ENCODE results near the gene PTPN12.

PTPN12 gene

DNA sequence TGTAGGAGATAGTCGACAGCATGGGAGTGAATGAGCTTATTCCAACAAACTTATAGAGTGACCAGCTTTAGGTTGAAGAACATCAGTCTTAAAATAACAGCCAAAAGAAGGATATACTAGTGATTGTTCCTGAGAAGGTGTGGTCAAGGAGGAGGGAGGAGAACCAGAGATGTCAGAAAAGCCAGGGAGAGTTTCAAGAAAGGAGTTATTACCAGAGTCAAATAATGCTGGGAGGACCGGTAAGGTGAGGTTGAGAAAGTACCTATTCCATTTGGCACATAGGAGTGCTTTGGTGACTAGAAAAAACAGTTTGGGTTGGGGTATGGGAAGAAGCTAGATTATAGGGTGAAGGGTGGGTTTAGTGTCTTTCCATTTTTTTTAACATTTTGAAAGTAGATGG, 5.8 kb downstream of the PTPN12 start:
- H3K27me3 ChIP-seq (ENCODE audit: insufficient read depth, poor library complexity, severe bottlenecking) = no peaks in the 10 kb centered on the region
- no peak overlapping the region for H3K4me3 ChIP-seq (replicated peaks; ENCODE audit: insufficient read depth, low read length)
- TF ChIP-seq GABPA (IDR thresholded peaks at IDR 0.05; ENCODE audit: low read depth) = no peak
- TF ChIP-seq CTCF (IDR thresholded peaks at IDR 0.05; ENCODE audit: insufficient read depth, low read length) = no peak
- TF ChIP-seq SPI1 (IDR thresholded peaks at IDR 0.05; ENCODE audit: borderline replicate concordance, low read depth) = no peak
- TF ChIP-seq REST (IDR thresholded peaks at IDR 0.05; ENCODE audit: insufficient replicate concordance, low read depth) = no peak
- TF ChIP-seq POLR2AphosphoS5 (IDR thresholded peaks at IDR 0.05; ENCODE audit: low read depth) = no peak
- no peak for DNase-seq (ENCODE audit: low read depth in 1 of 2, low spot score in 1 of 2)
- H3K27ac ChIP-seq (replicated peaks) = no peak overlapping the region

DNA sequence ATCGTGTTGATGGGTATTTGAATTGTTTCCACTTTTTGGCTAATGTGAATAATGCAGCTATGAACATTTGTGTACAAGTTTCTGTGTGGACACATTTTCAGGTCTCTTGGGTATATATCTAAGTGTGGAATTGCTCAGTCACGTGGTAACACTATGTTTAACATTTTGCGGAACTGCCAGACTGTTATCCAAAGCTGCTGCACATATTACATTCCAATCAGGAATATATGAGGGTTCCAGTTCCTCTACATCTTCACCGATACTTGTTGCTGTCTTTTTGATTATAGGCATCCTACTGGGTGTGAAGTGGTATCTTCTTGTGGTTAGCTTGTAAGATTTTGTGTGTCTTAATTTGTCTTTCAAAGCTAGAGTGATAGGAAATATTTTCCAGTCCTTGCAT, 6.8 kb downstream of the PTPN12 start:
- DNase-seq (ENCODE audit: low read depth in 1 of 2, low spot score in 1 of 2) = no peak
- Histone ChIP-seq H3K4me3 (replicated peaks; ENCODE audit: insufficient read depth, low read length) (no peak overlapping the region), H3K27me3 (ENCODE audit: insufficient read depth, poor library complexity, severe bottlenecking) (no peaks in the 10 kb centered on the region), H3K27ac (replicated peaks) (no peak overlapping the region)
- TF ChIP-seq REST (IDR thresholded peaks at IDR 0.05; ENCODE audit: insufficient replicate concordance, low read depth) = no peak

DNA sequence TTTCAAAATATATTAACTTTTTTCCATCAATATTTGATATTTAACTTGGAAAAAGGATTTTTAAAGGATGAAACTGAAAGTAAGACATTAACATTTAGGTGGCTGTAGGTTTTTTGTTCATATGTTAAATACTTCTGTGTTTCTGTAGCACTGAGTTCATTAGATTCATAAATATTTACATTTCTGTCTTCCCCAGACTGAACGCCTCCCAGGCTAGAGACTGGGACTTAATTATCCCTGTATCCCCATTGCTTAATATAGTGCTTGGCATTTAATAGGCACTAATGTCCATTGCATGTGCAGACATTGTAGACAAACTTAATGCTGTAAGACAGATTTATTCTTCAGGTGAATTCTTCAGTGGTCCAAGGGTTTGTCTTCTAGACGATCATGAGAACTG, 7.4 kb downstream of the PTPN12 start:
- Histone ChIP-seq H3K4me3 (replicated peaks; ENCODE audit: insufficient read depth, low read length) (no peak overlapping the region), H3K27me3 (ENCODE audit: insufficient read depth, poor library complexity, severe bottlenecking) (no peaks in the 10 kb centered on the region), H3K27ac (replicated peaks) (no peak overlapping the region)
- no peak for TF ChIP-seq CTCF (IDR thresholded peaks at IDR 0.05; ENCODE audit: insufficient read depth, low read length)
- TF ChIP-seq GABPA (IDR thresholded peaks at IDR 0.05; ENCODE audit: low read depth) = no peak
- TF ChIP-seq SPI1 (IDR thresholded peaks at IDR 0.05; ENCODE audit: borderline replicate concordance, low read depth) = no peak
- no peak for TF ChIP-seq REST (IDR thresholded peaks at IDR 0.05; ENCODE audit: insufficient replicate concordance, low read depth)
- TF ChIP-seq POLR2AphosphoS5 (IDR thresholded peaks at IDR 0.05; ENCODE audit: low read depth) = no peak
- no peak for DNase-seq (ENCODE audit: low read depth in 1 of 2, low spot score in 1 of 2)

DNA sequence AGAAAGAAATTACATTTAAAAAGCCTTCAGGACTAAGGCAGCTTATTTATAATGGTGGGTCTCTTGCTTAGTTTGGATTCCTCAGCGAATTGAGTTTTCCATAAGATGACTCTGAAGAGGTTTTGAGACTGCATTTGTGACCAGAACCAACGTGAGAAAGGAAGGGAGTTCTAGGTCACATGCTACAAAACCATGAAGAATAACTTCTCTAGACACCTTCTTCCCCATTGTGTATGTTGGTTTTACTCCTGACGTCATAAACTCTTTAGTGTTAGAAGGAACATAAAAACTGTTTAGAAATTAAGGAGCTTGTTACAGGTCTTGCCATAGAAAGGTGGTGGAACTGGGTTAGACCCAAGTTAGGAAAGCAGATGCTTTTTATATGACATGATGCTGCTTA, 11.1 kb downstream of the PTPN12 start:
- Histone ChIP-seq H3K27me3 (ENCODE audit: insufficient read depth, poor library complexity, severe bottlenecking) (no peaks in the 10 kb centered on the region), H3K27ac (replicated peaks) (peak overlapping the region; percentile 20; the same call in 1 of the 2 replicates), H3K4me3 (replicated peaks; ENCODE audit: insufficient read depth, low read length) (no peak overlapping the region)
- TF ChIP-seq POLR2AphosphoS5 (IDR thresholded peaks at IDR 0.05; ENCODE audit: low read depth) (no peak), SPI1 (IDR thresholded peaks at IDR 0.05; ENCODE audit: borderline replicate concordance, low read depth) (no peak), REST (IDR thresholded peaks at IDR 0.05; ENCODE audit: insufficient replicate concordance, low read depth) (no peak), GABPA (IDR thresholded peaks at IDR 0.05; ENCODE audit: low read depth) (no peak), CTCF (IDR thresholded peaks at IDR 0.05; ENCODE audit: insufficient read depth, low read length) (no peak)
- DNase-seq (ENCODE audit: low read depth in 1 of 2, low spot score in 1 of 2) = peak in 1 of 2 experiments; percentile 25
